Ishikawa (cell line): Measurements from ENCODE around the gene OPN1LW.
A peak's percentile ranks its signal among the peaks of the same experiment; 100 is the strongest.

ENCODE experiments used
- CEBPB ChIP-seq: IDR thresholded peaks from 2 replicates; pipeline ENCODE4 v1.6.1; 2012
- CREB1 ChIP-seq: IDR thresholded peaks from 2 replicates; pipeline ENCODE4 v1.6.1; 2012; ENCODE audit warnings: low read depth
- EGR1 ChIP-seq: IDR thresholded peaks from 2 replicates; pipeline ENCODE4 v1.6.1; 2012
- EP300 ChIP-seq: IDR thresholded peaks from 2 replicates; pipeline ENCODE4 v1.6.1; 2012; ENCODE audit warnings: borderline replicate concordance
- FOXM1 ChIP-seq: IDR thresholded peaks from 2 replicates; pipeline ENCODE4 v1.6.1; 2012; ENCODE audit warnings: low read depth, borderline replicate concordance
- MAX ChIP-seq: IDR thresholded peaks from 2 replicates; pipeline ENCODE4 v1.6.1; 2012
- NFIC ChIP-seq: IDR thresholded peaks from 2 replicates; pipeline ENCODE4 v1.6.1; 2012
- RAD21 ChIP-seq: IDR thresholded peaks from 2 replicates; pipeline ENCODE4 v1.6.1; 2012; ENCODE audit warnings: low read depth
- REST ChIP-seq: IDR thresholded peaks from 2 replicates; pipeline ENCODE4 v1.6.1; 2012; ENCODE audit warnings: low read depth, mild to moderate bottlenecking
- TAF1 ChIP-seq: IDR thresholded peaks from 2 replicates; pipeline ENCODE4 v1.6.1; 2012; ENCODE audit warnings: low read depth, mild to moderate bottlenecking
- TCF12 ChIP-seq: IDR thresholded peaks from 2 replicates; pipeline ENCODE4 v1.6.1; 2012; ENCODE audit warnings: low read depth
- TEAD4 ChIP-seq: IDR thresholded peaks from 2 replicates; pipeline ENCODE4 v1.6.1; 2012
- USF1 ChIP-seq: IDR thresholded peaks from 2 replicates; pipeline ENCODE4 v1.6.1; 2012
- YY1 ChIP-seq: IDR thresholded peaks from 2 replicates; pipeline ENCODE4 v1.6.1; 2012; ENCODE audit warnings: low read depth
- ZBTB7A ChIP-seq: IDR thresholded peaks from 2 replicates; pipeline ENCODE4 v1.6.1; 2012; ENCODE audit warnings: low read depth

The OPN1LW gene

GRCh38 chrX:154135458-154136229, 8.4 kb upstream of the OPN1LW start:
- TF ChIP-seq EGR1 (no peak), FOXM1 (no peak), NFIC (no peak), TAF1 (no peak), RAD21 (no peak), CREB1 (no peak), EP300 (no peak), REST (no peak)

GRCh38 chrX:154136627-154137161, 7.3 kb upstream of the OPN1LW start:
- TF ChIP-seq ZBTB7A, result peak; percentile 43; the same call in 1 of the 2 replicates
- no peak for TF ChIP-seq EP300
- no peak for TF ChIP-seq CREB1
- no peak for TF ChIP-seq EGR1
- peak; percentile 53; the same call in 1 of the 2 replicates for TF ChIP-seq RAD21

- TF ChIP-seq ZBTB7A (no peak), REST (no peak), USF1 (no peak), CEBPB (no peak), EP300 (no peak), MAX (no peak), YY1 (no peak), NFIC (no peak), EGR1 (no peak), TCF12 (no peak), TAF1 (no peak), RAD21 (no peak), CREB1 (no peak), TEAD4 (no peak), FOXM1 (no peak)
Observed at GRCh38 chrX:154138857-154139256, 5.2 kb upstream of the OPN1LW start.

GRCh38 chrX:154140206-154140605, 3.8 kb upstream of the OPN1LW start:
- TF ChIP-seq TEAD4, result no peak
- TF ChIP-seq EGR1, result no peak
- no peak for TF ChIP-seq CREB1
- TF ChIP-seq FOXM1, result no peak
- no peak for TF ChIP-seq NFIC
- no peak for TF ChIP-seq CEBPB
- no peak for TF ChIP-seq TCF12
- no peak for TF ChIP-seq YY1
- no peak for TF ChIP-seq TAF1
- TF ChIP-seq REST, result no peak
- no peak for TF ChIP-seq EP300
- no peak for TF ChIP-seq MAX
- TF ChIP-seq RAD21, result no peak
- TF ChIP-seq ZBTB7A, result no peak
- TF ChIP-seq USF1, result no peak

- TF ChIP-seq CEBPB (no peak), NFIC (no peak), FOXM1 (no peak), RAD21 (no peak), USF1 (no peak), REST (no peak), MAX (no peak), EP300 (no peak), TCF12 (no peak)
Observed at GRCh38 chrX:154140742-154141141, 3.3 kb upstream of the OPN1LW start.
